UCSD-AML1 (cell line): ENCODE results near the gene NAXE.
A peak's percentile ranks its signal among the peaks of the same experiment; 100 is the strongest.
"Not testable (repeated sequence)": the region's sequence is repeated elsewhere in the genome, so short reads cannot be mapped to it uniquely, and the experiment has no call there.

ENCODE experiments used
- DNase-seq: peaks from one replicate; lab custom pipeline; 2025; ENCODE audit not compliant: unreplicated experiment; lab: John Stamatoyannopoulos, UW

Gene NAXE

DNA sequence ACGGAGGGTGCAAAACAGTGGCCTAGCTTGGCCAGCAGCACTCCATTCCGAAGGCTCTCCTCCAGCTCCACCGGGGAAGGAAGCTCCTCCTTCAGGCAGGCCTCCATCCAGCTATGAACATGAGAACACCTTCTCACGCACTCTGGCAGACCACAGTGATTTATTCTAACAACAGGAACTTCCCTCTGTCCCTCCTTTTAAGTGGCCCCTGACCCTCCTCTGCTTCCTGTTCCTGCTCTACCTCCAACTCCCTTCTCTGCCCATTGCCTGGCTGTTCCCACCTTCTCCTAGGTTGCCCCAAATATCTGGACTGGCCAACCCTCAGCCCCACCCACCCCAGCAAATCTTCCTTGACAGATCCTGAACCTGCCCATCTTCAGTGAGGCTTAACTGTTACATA lies 25.1 kb upstream of the NAXE start:
- DNase-seq: no peak

GRCh38 chr1:156571261-156571852 lies 20.2 kb upstream of the NAXE start:
- DNase-seq: no peak

DNA sequence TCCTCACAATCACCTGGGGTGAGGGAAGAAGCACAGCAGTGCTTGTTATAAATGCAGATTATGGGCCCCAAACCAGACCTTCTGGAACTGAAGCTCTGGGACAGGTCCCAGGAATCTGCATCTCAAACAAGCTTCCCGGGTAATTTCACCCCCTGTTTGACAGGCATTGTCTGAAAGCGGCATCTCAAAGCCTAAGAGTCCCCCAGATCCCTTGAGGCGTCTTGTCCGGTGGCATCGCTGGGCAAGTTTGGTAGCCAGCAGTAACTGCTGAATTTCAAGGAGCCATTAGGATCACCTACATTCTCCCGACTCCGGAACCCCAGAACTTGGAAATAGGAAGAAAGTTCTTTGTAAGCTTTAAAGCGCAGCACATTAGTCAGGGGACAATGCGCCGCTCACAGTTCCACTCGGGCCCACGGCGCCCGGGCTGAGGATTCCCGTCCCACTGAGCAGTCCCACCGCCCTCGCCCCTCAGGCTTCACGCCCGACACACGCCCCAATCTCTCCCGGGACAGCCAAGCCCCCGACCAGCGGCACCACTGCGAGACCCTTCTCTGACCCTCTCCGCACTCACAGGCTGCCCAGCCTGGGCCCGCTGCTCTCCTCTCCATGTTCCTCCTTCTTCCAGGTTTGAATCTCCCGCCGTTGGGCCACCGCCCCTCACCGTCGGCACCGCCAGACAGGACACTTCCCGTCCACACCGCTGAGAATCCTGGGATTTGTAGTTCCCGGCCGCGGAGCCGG lies 19.5 kb upstream of the NAXE start, which contains the start of gene IQGAP3:
IQGAP3 (minus strand) TSS at position 647 of the 744 bp plus-strand sequence; CDS start at position 611, 36 bp downstream.
- DNase-seq: peak; percentile 77

GRCh38 chr1:156572663-156573018 lies 18.9 kb upstream of the NAXE start:
- no peak for DNase-seq

GRCh38 chr1:156574039-156574633 lies 17.4 kb upstream of the NAXE start:
- DNase-seq: no peak

DNA sequence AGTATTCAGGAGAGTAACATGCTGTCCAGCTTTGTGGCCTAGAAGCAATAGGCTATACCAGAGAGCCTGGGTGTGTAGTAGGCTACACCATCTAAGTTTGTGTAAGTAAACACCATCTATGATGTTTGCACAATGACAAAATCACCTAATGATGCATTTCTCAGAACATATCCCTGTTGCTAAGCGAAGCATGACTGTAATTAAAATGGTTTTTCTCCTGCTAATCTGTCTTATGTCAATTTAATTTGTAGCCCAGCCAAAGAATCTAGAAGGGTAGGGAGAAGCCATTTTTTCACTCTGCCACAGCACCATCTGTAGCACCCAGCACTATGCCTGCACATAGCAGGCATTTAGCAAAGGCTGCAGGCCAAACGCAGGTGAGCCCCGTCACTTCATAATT lies 14.0 kb upstream of the NAXE start:
- no peak for DNase-seq

DNA sequence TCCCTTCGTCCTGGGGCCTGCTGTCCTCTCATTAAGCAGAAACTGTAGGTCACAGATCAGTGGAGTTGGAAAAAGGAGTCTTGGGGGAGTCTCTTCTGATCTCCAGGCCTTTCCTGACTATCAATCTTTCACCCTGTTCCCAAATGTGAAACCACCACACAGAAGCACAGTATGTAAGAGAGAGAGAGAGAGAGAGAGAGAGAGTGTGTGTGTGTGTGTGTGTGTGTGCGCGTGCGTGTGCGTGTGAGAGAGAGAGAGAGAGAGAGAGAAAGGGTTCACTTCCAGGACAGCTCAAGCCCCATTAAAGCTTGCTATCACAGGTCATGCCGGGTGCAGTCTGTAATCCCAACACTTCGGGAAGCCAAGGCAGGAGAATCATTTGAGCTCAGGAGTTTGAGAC lies 13.5 kb upstream of the NAXE start:
- no peak for DNase-seq

GRCh38 chr1:156579472-156579871 lies 12.1 kb upstream of the NAXE start, which contains the start of gene TTC24:
Gene TTC24 (plus strand): TSS chr1:156579723. CDS start chr1:156581365, 1,642 bp downstream.
- DNase-seq: no peak

DNA sequence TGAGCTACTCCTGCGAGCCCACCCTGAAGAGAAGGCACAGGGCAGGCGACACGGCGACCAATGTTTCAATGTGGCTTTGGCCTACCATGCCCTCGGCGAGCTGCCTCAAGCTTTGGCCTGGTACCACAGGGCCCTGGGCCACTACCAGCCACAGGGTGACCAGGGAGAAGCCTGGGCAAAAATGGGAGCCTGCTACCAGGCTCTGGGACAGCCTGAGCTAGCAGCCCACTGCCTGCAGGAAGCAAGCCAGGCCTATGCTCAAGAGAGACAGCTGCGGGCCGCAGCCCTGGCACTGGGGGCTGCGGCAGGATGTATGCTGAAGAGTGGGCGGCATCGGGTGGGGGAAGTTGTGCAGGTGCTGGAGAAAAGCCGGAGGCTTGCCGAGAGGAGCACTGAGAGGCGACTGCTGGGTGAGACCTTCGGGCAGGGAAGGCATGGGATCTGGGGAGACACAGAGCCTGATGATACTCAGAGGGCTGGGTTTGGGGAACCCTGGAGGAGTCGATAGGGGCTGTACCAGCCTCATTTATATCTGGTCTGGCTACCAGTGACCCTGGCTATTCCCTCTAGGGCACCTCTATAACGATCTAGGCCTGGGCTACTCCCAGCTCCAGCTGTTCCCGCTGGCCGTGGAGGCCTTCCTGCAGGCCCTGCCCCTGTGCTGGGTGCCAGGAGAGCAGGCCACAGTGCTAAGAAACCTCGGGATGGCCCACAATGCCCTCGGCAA lies 9.8 kb upstream of the NAXE start:
- peak; percentile 62 for DNase-seq

DNA sequence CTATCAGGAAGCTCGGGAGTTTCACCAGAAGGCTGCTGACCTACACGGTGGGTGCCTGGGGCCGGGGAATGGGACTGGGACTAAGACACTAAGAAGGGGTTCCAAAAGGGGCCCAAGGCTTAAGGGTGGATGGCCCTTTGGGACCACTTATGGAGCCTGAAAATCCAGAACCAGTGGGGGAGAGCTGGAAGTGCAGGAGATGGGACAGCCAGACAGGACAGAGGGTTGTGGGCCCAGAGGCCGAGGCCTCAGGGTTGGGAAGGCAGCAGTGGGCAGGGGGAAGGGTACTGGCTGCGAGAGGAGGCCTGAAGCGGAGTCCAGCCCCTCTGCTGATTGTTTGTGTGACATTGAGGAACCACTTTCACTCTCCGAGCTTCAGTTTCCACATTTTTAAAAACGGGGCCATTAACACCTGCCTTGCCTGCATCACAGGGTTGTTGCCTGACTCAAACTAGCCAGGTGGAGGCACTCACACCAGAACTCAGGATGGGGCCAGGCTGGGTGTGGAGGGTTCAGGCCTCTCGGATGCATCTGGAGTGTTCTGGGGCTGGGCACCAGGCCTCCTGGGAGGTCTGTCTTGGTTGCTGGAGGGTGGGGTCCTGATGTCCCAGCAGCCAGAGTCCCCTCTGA lies 9.1 kb upstream of the NAXE start:
- DNase-seq: peak; percentile 56

DNA sequence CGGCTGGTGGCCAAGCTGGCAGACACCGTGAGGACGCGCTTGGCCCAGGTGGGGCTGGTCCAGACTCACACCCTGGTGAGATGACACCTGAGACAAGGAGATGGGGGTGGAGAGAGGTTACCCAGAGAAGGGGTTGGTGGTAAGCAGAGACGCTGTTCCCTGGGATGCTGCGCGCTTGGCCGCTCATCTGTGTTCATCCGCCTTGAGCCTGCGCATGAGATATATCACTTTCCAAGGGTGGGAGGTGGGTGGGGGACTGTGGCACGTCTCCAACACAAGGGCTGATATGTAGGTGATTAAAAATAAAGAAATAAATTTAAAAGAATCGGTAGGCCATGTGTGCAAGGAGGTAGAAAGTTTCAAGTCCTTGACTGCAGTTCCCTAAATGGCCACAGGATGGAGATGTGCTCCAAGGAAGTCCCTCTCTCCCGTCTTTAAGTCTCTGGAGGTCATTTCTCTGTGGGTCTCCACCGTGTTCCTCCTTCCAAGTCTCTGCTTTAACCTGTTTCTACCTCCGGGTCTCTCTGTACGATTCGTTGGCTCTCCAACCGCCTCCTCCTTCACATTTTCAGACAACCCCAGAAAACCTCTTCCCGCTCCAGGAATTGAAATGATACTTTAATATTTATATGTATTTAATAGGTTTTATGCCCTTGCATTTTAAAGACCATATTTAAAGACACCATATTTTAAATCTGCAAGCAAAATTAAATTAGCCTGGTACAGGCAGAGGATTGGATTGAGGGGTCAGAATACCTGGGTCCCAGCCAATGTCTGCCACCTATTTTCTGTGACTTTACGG lies 7.6 kb upstream of the NAXE start:
- peak; percentile 38 for DNase-seq

GRCh38 chr1:156584813-156585212 lies 6.8 kb upstream of the NAXE start:
- no peak for DNase-seq

DNA sequence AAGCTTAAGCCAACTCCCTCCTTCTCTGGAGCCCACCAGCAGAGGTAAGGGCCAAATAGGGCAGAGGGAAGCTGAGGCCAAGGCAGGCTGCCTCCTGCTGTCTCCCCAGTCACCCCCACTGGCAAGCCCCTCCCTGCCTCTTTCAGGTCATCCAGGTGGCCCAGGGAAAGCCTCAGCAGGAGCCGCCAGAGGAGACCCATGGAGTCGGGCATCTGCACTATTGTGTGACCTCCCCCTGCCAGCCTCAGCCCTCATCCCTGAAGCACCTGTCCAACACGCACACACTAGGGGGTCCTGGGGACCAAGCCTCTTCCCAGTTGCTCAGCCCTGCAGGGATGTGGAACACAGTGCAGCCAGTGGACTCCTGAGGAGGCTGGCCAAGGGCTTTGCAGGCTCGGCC lies 5.3 kb upstream of the NAXE start:
- no peak for DNase-seq

DNA sequence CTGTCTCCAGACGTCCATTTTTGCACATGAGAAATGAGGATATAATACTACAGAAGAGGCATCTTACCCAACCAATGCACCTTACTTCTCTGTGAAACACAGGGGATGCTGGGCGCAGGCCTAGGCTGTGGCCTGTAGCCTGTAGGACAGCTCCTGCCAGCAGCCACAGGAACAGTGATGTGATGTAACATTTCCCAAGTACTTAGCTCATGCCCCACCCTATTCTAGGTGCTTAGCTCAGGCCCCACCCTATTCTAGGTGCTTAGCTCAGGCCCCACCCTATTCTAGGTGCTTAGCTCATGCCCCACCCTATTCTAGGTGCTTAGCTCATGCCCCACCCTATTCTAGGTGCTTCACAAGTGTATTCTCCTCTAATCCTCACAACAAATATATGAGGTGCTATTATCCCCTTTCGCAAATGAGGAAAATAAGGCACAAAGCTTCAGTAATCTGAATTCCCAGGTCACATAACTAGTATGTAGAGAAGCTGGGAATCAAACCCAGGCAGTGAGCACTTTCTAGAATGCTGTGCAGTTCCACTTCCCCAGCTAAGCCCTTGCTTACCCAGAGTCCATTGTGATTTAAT lies 4.6 kb upstream of the NAXE start:
- DNase-seq: no peak

DNA sequence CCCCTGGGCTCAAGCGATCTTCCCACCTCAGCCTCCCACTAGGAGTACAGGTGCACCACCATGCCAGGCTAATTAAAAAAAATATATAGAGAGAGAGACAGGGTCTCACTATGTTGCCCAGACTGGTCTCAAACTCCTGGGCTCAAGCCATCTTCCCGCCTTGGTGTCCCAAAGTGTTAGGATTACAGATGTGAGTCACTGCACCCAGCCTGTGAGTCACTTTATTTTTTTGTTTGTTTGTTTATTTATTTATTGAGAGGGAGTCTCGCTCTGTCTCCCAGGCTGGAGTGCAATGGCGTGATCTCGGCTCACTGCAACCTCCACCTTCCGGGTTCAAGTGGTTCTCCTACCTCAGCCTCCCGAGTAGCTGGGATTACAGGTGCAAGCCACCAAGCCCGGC lies 3.6 kb upstream of the NAXE start:
- not testable (repeated sequence) for DNase-seq

DNA sequence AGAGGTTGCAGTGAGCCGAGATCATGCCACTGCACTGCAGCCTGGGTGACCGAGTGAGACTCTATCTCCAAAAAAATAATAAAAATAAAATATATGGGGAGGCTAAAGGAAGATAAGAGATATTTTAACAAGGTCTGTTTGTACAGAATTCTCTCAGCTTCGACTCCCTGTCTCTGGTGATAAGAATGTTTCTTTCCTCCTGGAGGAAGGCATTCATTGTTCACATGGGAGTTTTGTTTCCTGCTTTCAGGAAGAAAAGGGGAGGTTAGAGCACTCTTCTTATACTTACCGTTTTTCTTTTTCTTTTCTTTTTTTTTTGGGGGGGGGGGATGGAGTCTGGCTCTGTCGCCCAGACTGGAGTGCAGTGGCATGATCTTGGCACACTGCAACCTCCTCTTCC lies 2.0 kb upstream of the NAXE start:
- no peak for DNase-seq

DNA sequence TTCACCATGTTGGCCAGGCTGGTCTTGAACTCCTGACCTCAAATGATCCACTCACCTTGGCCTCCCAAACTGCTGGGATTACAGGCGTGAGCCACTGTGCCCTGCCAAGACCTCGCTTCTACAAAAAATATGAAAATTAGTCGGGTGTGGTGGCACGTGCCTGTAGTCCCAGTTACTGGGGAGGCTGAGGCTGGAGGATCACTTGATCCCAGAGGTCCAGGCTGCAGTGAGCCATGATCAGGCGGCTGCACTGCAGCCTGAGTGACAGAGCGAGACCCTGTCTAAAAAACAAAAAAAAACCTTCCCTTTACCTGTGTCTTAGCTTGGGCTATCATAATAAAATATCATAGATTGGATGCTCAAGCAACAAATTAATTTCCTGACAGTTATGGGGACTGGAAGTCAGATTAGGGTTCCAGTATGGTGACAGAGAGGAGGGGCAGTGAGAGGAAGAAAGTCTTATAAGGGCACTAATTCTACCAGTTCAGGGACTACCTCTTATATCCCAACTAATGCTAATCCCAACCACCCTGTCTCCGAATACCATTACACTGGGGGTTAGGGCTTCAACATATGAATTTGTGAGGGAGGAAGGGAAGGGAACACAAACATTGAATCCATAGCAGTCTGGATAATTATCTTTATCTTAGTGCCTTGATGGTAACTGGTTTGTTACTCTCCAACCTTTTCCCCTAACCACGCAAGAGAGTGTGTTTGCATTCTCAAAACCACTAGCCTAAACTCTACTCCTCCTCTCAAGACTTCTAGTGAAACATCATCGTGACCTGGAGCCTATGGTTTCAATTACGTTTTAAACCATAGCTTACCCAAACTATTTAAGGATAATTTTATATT lies 1.0 kb upstream of the NAXE start:
- no peak for DNase-seq

GRCh38 chr1:156591181-156591431 lies 470 bp upstream of the NAXE start:
- no peak for DNase-seq

DNA sequence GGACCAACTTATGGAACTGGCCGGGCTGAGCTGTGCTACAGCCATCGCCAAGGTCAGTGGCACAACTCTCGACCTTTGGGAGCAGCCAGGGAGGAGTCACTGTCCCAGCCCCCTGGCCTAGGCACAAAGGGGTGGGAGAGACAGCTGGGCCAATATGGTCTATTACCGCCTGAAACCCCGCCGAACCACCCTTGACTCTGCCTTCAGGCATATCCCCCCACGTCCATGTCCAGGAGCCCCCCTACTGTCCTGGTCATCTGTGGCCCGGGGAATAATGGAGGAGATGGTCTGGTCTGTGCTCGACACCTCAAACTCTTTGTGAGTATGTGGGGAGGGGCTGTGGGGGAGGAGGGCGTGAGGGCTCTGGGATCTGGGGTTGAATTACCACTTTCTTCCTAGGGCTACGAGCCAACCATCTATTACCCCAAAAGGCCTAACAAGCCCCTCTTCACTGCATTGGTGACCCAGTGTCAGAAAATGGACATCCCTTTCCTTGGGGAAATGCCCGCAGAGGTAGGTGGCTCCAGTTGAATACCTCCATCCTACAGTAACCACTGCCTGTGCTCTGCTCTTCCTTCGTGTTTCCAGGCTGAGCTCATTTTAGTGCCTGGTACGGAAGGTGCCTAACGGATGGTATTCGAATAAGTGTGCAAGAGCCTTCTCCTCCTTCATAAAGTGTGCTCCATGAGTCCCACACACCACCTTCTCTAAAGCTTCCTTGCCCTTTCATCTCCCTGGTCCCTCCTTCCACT lies 758 bp downstream of the NAXE start:
- DNase-seq: no peak
